Measurements from ENCODE around the gene OR6J1. TPM values are rescaled to one million over a fixed set of nuclear protein-coding genes. Genes with fewer than 3 reads are reported as not detected.

Gene OR6J1
- total and polyA plus RNA-seq, 2 of the 13 experiments (the other 11 are each of a cell fraction or from before 2014, with no cell fraction given), result not detected

DNA sequence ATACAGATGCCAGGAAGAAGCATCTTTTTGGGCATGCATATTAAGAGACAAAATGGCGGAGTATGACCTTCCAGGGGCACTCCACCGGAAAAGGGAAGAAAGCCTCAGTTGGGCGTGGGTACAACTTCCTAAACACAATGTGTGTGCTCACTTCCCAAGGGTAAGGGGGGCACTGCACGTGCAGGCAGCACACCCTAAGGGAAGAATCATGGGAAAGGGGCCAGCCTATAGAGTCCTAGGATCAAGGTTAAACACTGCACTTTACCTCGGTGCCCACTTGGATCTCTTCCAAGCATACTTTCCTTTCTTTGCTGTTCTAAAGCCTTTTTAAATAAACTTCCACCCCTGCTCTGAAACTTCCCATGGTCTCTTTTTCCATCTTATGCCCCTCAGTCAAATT is 14.8 kb downstream of the OR6J1 start (continued):
- no peak for TF ChIP-seq MLLT10 (CRISPR knock-in tag; IDR thresholded peaks at IDR 0.05)
- TF ChIP-seq ZNF644 (CRISPR knock-in tag; IDR thresholded peaks at IDR 0.05; ENCODE audit: low read depth), result no peak
- TF ChIP-seq ZNF737 (CRISPR knock-in tag; IDR thresholded peaks at IDR 0.05; ENCODE audit: borderline replicate concordance), result no peak
- no peak for TF ChIP-seq IRX3 (CRISPR knock-in tag; IDR thresholded peaks at IDR 0.05; ENCODE audit: borderline replicate concordance, low read depth)
- TF ChIP-seq HDAC6 (IDR thresholded peaks at IDR 0.05; ENCODE audit: low read depth, low read length), result no peak
- TF ChIP-seq SOX6 (IDR thresholded peaks at IDR 0.05), result no peak
- TF ChIP-seq SOX6 (CRISPR knock-in tag; IDR thresholded peaks at IDR 0.05), result peak; percentile 24; the same call in 1 of the 2 replicates
- no peak for TF ChIP-seq NPAS2 (CRISPR knock-in tag; IDR thresholded peaks at IDR 0.05; ENCODE audit: borderline replicate concordance)
- no peak for TF ChIP-seq ELF4 (CRISPR knock-in tag; IDR thresholded peaks at IDR 0.05; ENCODE audit: borderline replicate concordance)
- peak; percentile 77; the same call in 1 of the 2 replicates for TF ChIP-seq ZBTB20 (CRISPR knock-in tag; IDR thresholded peaks at IDR 0.05; ENCODE audit: borderline replicate concordance, low read depth)
- no peak for TF ChIP-seq CBFB (CRISPR knock-in tag; IDR thresholded peaks at IDR 0.05)
- TF ChIP-seq, protein P1, sequence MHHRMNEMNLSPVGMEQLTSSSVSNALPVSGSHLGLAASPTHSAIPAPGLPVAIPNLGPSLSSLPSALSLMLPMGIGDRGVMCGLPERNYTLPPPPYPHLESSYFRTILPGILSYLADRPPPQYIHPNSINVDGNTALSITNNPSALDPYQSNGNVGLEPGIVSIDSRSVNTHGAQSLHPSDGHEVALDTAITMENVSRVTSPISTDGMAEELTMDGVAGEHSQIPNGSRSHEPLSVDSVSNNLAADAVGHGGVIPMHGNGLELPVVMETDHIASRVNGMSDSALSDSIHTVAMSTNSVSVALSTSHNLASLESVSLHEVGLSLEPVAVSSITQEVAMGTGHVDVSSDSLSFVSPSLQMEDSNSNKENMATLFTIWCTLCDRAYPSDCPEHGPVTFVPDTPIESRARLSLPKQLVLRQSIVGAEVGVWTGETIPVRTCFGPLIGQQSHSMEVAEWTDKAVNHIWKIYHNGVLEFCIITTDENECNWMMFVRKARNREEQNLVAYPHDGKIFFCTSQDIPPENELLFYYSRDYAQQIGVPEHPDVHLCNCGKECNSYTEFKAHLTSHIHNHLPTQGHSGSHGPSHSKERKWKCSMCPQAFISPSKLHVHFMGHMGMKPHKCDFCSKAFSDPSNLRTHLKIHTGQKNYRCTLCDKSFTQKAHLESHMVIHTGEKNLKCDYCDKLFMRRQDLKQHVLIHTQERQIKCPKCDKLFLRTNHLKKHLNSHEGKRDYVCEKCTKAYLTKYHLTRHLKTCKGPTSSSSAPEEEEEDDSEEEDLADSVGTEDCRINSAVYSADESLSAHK (CRISPR knock-in tag; IDR thresholded peaks at IDR 0.05; ENCODE audit: borderline replicate concordance), result no peak
- no peak for TF ChIP-seq NKX3-1 (CRISPR knock-in tag; IDR thresholded peaks at IDR 0.05)
- TF ChIP-seq ZNF674 (CRISPR knock-in tag; IDR thresholded peaks at IDR 0.05; ENCODE audit: low read depth), result no peak
- TF ChIP-seq, protein P2, sequence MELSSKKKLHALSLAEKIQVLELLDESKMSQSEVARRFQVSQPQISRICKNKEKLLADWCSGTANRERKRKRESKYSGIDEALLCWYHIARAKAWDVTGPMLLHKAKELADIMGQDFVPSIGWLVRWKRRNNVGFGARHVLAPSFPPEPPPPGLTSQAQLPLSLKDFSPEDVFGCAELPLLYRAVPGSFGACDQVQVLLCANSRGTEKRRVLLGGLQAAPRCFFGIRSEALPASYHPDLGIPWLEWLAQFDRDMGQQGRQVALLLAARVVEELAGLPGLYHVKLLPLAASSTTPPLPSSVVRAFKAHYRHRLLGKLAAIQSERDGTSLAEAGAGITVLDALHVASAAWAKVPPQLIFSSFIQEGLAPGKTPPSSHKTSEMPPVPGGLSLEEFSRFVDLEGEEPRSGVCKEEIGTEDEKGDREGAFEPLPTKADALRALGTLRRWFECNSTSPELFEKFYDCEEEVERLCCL (CRISPR knock-in tag; IDR thresholded peaks at IDR 0.05; ENCODE audit: borderline replicate concordance), result no peak
- peak; percentile 32; the same call in 1 of the 2 replicates for TF ChIP-seq POGZ (CRISPR knock-in tag; IDR thresholded peaks at IDR 0.05)
- TF ChIP-seq, protein P3, sequence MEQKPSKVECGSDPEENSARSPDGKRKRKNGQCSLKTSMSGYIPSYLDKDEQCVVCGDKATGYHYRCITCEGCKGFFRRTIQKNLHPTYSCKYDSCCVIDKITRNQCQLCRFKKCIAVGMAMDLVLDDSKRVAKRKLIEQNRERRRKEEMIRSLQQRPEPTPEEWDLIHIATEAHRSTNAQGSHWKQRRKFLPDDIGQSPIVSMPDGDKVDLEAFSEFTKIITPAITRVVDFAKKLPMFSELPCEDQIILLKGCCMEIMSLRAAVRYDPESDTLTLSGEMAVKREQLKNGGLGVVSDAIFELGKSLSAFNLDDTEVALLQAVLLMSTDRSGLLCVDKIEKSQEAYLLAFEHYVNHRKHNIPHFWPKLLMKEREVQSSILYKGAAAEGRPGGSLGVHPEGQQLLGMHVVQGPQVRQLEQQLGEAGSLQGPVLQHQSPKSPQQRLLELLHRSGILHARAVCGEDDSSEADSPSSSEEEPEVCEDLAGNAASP (CRISPR knock-in tag; IDR thresholded peaks at IDR 0.05; ENCODE audit: borderline replicate concordance), result no peak
- TF ChIP-seq NBN (conservative IDR thresholded peaks at IDR 0.05), result no peak
- TF ChIP-seq, protein P4, sequence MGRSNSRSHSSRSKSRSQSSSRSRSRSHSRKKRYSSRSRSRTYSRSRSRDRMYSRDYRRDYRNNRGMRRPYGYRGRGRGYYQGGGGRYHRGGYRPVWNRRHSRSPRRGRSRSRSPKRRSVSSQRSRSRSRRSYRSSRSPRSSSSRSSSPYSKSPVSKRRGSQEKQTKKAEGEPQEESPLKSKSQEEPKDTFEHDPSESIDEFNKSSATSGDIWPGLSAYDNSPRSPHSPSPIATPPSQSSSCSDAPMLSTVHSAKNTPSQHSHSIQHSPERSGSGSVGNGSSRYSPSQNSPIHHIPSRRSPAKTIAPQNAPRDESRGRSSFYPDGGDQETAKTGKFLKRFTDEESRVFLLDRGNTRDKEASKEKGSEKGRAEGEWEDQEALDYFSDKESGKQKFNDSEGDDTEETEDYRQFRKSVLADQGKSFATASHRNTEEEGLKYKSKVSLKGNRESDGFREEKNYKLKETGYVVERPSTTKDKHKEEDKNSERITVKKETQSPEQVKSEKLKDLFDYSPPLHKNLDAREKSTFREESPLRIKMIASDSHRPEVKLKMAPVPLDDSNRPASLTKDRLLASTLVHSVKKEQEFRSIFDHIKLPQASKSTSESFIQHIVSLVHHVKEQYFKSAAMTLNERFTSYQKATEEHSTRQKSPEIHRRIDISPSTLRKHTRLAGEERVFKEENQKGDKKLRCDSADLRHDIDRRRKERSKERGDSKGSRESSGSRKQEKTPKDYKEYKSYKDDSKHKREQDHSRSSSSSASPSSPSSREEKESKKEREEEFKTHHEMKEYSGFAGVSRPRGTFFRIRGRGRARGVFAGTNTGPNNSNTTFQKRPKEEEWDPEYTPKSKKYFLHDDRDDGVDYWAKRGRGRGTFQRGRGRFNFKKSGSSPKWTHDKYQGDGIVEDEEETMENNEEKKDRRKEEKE (IDR thresholded peaks at IDR 0.05), result no peak
- TF ChIP-seq ESRRA (CRISPR knock-in tag; IDR thresholded peaks at IDR 0.05; ENCODE audit: low read depth), result no peak
- no peak for TF ChIP-seq ZNF746 (CRISPR knock-in tag; IDR thresholded peaks at IDR 0.05)
- TF ChIP-seq KDM1A (CRISPR knock-in tag; IDR thresholded peaks at IDR 0.05), result no peak
- TF ChIP-seq, protein P5, sequence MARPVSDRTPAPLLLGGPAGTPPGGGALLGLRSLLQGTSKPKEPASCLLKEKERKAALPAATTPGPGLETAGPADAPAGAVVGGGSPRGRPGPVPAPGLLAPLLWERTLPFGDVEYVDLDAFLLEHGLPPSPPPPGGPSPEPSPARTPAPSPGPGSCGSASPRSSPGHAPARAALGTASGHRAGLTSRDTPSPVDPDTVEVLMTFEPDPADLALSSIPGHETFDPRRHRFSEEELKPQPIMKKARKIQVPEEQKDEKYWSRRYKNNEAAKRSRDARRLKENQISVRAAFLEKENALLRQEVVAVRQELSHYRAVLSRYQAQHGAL (CRISPR knock-in tag; IDR thresholded peaks at IDR 0.05; ENCODE audit: not compliant biosample characterization), result no peak
